Endometrial microvascular endothelial cells (primary cell): Measurements from ENCODE around the gene GCKR. TPM values are rescaled to one million over a fixed set of nuclear protein-coding genes. Genes with fewer than 3 reads are reported as not detected.

Experiments
- in situ Hi-C: cut with HindIII; loops from 2 replicates; pipeline ENCODE4 v1.10.0; 2017; ENCODE audit warnings: low sequenced_read_pairs, low pct_unique_long_range_greater_than_20kb; ENCODE audit errors: inconsistent ontology term
- total RNA-seq: library from RNA; depleted of rRNA; stranded (reverse); fragments of >200 nt; gene quantifications from one replicate; pipeline ENCODE4 v1.2.3, GENCODE V29; 2015; ENCODE audit errors: inconsistent ontology term

GCKR gene
- total RNA-seq: 2.6 TPM

- in situ Hi-C loops: no loop called here
Measured at GRCh38 chr2:27496357-27497287, at the start of gene GCKR. Gene GCKR, plus strand, starts transcription at chr2:27496839. Its CDS starts 66 bp downstream, at chr2:27496905.

GRCh38 chr2:27448381-27448780, 48.3 kb upstream of the GCKR start:
- in situ Hi-C loops: no loop called here

- in situ Hi-C loops: no loop called here
Measured at GRCh38 chr2:27451095-27451494, 45.5 kb upstream of the GCKR start.

GRCh38 chr2:27453968-27454367, 42.7 kb upstream of the GCKR start:
- in situ Hi-C loops: no loop called here

GRCh38 chr2:27461118-27461517, 35.5 kb upstream of the GCKR start:
- in situ Hi-C loops: no loop called here

GRCh38 chr2:27464443-27464842, 32.2 kb upstream of the GCKR start:
- in situ Hi-C loops: no loop called here

GRCh38 chr2:27471961-27472360, 24.7 kb upstream of the GCKR start:
- in situ Hi-C loops: no loop called here

GRCh38 chr2:27485496-27485895, 11.1 kb upstream of the GCKR start:
- in situ Hi-C loops: no loop called here

- in situ Hi-C loops: no loop called here
Measured at GRCh38 chr2:27489118-27489497, 7.5 kb upstream of the GCKR start.

GRCh38 chr2:27489498-27490397, 6.9 kb upstream of the GCKR start, which contains the start of gene IFT172:
Gene IFT172, minus strand, starts transcription at chr2:27489743. Its CDS starts 90 bp downstream, at chr2:27489653.
- in situ Hi-C loops: no loop called here

- in situ Hi-C loops: no loop called here
Measured at GRCh38 chr2:27492557-27492956, 4.1 kb upstream of the GCKR start.

GRCh38 chr2:27493948-27494283, 2.7 kb upstream of the GCKR start:
- in situ Hi-C loops: no loop called here

GRCh38 chr2:27494284-27494943, 2.2 kb upstream of the GCKR start:
- in situ Hi-C loops: no loop called here

- in situ Hi-C loops: no loop called here
Measured at GRCh38 chr2:27494944-27495554, 1.6 kb upstream of the GCKR start, which contains the start of gene FNDC4. Gene FNDC4, minus strand, starts transcription at chr2:27495200. Its CDS starts 521 bp downstream, at chr2:27494679.

GRCh38 chr2:27495840-27496356, 741 bp upstream of the GCKR start:
- in situ Hi-C loops: no loop called here

- in situ Hi-C loops: no loop called here
Measured at GRCh38 chr2:27497288-27497627, 619 bp downstream of the GCKR start.

- in situ Hi-C loops: no loop called here
Measured at GRCh38 chr2:27498975-27499374, 2.3 kb downstream of the GCKR start.

- in situ Hi-C loops: no loop called here
Measured at GRCh38 chr2:27501042-27501441, 4.4 kb downstream of the GCKR start.

GRCh38 chr2:27502142-27502541, 5.5 kb downstream of the GCKR start:
- in situ Hi-C loops: no loop called here
